Stimulated activated CD4-positive, alpha-beta T cell treated with anti-CD3 and anti-CD28 coated beads, Interleukin-1b, Interleukin-23, amount 100 ng/mL, for 1 hour (primary cell): Measurements from ENCODE around the gene HIVEP3.
"Not testable (repeated sequence)": the region's sequence is repeated elsewhere in the genome, so short reads cannot be mapped to it uniquely, and the experiment has no call there.

Experiments
- DNase-seq, 2 donors: peaks; one replicate each; pipeline ENCODE4 v3.0.0-alpha.2; 2020; ENCODE audit warnings: low read depth in 2 of 2

The HIVEP3 gene

GRCh38 chr1:41712695-41713094 lies 206.0 kb downstream of the HIVEP3 start:
- no peak for DNase-seq

GRCh38 chr1:41712081-41712480 lies 206.6 kb downstream of the HIVEP3 start:
- no peak for DNase-seq

DNA sequence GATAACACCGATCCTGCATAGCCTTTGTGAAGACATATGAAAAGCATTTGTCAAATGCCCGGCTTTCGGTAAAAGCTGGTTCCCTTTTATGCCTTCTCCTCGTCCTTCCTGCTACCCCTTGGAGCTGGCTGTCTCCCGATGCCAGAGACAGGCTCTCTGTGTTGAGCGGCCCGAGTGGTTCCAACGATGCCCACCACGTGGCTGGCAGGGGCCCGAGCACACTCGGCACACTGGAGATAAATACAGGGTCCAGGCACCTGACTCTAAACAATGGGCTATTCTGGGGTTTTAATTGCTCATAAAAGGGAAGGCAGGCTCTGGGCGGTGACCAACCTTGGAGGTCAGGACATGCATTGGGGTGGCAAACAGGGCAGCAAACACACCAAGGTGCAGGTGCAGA lies 207.1 kb downstream of the HIVEP3 start:
- DNase-seq: no peak

- no peak for DNase-seq
These were observed 207.7 kb downstream of the HIVEP3 start for GRCh38 chr1:41710980-41711379.

- no peak for DNase-seq
These were observed 208.8 kb downstream of the HIVEP3 start for GRCh38 chr1:41709873-41710272.

DNA sequence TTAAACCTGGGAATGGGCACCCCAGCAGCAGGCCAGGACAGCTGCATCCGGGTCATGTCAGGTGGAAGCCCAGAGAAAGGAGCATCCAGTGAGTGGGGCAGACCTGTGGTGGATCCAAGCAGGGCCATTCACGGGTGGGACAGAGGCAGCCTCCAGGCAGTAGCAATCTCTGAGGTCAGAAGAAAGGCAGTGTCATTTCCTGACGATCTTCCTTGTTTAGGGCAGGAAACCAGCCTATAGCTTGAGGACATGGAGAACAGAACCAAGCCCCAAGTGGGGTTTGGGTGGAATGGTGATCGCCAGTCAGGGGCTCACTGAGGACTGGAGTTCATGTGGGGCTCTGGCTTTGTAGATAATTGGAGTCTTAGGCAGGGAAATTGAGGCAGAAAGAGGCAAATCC lies 209.4 kb downstream of the HIVEP3 start:
- DNase-seq: no peak

- DNase-seq: no peak
These were observed 210.4 kb downstream of the HIVEP3 start for GRCh38 chr1:41708332-41708731.

GRCh38 chr1:41707793-41708192 lies 210.9 kb downstream of the HIVEP3 start:
- DNase-seq: no peak

DNA sequence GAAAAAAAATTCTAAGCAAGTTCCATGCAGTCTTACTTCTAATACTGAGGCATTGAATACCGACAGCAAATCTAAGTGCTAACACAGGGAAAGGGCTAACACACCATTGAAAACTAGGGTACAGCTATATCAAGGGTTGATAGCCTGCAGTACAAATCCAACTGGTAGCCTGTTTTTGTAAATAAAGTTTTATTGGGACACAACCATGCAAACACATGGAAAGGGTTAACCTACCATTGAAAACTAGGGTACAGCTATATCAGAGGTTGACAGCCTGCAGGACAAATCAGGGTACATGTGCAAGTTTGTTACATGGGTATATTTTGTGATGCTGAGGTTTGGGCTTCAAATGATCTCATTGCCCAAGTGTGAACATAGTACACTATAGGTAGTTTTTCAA lies 212.9 kb downstream of the HIVEP3 start:
- DNase-seq: no peak

DNA sequence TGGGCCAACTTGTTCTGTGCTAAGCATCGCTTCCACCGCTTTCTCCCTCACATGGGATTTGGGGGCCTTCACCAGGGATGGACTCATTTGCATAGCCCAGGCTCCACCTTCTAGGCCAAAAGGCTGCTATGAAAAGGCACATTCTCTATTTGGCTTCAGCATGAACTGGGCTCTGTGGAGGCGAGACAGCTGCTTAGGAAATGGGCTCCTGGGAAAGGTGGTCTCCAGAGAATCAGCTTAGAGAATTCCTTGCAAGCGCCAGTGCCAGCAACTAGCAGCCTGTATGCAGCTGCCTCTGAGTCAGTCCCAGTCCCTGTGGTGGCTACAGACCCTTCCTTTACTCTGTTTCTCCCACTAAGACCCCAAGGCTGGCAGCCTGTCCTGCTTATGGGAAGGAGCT lies 214.5 kb downstream of the HIVEP3 start:
- DNase-seq: no peak

- no peak for DNase-seq
These were observed 216.0 kb downstream of the HIVEP3 start for GRCh38 chr1:41702771-41703170.

GRCh38 chr1:41700986-41701535 lies 217.7 kb downstream of the HIVEP3 start:
- DNase-seq: no peak

GRCh38 chr1:41700581-41700980 lies 218.1 kb downstream of the HIVEP3 start:
- no peak for DNase-seq

DNA sequence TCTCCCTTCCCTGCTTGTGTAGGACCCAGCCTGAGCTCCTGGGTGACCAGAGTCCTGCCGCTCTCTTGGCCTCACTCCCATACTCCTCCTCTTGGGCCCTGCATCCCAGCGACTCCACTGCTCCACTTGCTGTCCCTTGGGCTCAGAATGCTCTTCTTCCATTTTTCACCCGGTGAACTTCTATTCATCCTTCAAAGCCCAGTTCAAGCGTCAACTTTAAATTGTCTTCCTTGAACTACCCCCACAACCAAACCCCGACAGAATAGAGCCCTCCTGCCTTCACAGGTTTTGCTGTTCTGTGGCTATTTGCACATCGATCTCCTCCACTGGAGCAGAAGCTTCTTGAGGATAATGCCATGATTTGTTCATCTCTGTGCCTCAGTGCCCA lies 218.9 kb downstream of the HIVEP3 start:
- DNase-seq: no peak

- no peak for DNase-seq
These were observed 219.5 kb downstream of the HIVEP3 start for GRCh38 chr1:41698916-41699860.

GRCh38 chr1:41696381-41696780 lies 222.3 kb downstream of the HIVEP3 start:
- DNase-seq: no peak

GRCh38 chr1:41695118-41695745 lies 223.5 kb downstream of the HIVEP3 start:
- DNase-seq: no peak

DNA sequence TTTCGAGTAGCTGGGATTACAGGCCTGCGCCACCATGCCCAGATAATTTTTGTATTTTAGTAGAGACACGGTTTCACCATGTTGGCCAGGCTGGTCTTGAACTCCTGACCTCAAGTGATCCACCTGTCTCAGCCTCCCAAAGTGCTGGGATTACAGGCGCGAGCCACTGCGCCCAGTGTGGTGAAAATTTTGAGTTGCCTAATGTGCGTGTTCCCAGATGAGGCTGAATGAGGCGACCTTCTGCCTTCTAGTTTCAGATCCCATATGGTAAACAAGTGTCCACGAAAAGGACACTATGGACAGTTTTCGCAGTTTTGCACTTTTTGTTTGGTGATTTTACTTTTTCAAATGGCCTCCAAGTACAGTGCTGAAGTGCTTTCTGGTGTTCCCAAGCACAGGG lies 226.8 kb downstream of the HIVEP3 start:
- not testable (repeated sequence) for DNase-seq

GRCh38 chr1:41691424-41691823 lies 227.3 kb downstream of the HIVEP3 start:
- DNase-seq: no peak

- DNase-seq: no peak
These were observed 228.4 kb downstream of the HIVEP3 start for GRCh38 chr1:41690331-41690730.

GRCh38 chr1:41689558-41689981 lies 229.2 kb downstream of the HIVEP3 start:
- no peak for DNase-seq

GRCh38 chr1:41689139-41689538 lies 229.6 kb downstream of the HIVEP3 start:
- DNase-seq: no peak

DNA sequence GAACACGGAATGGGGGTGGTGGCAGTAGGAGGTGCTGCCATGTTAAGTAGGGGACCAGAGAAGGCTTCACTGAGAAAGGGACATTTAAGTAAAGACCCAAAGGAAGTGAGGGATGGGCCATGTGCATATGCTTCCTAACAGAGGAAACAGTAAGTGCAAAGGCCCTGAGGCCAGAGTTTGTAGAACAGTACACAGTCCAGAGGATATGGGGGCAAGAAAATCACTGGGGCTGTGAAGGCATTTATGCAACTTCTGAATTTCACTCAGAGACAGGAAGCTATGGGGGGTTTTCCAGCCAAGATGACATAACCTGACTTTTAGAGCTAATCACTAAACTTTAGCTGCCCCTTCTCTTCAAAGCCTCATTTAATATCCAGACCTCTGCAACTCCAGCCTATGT lies 231.7 kb downstream of the HIVEP3 start:
- DNase-seq: no peak
